ENCODE data around the gene VMP1. TPM values are rescaled to one million over a fixed set of nuclear protein-coding genes. Genes with fewer than 3 reads are reported as not detected.
"Not testable (repeated sequence)": the region's sequence is repeated elsewhere in the genome, so short reads cannot be mapped to it uniquely, and the experiment has no call there.

VMP1 gene
- polyA plus RNA-seq, 1 experiment, result 105 TPM

GRCh38 chr17:59840329-59841090, 133.1 kb downstream of the VMP1 start:
- no peak for TF ChIP-seq CTCF (IDR thresholded peaks at IDR 0.05; ENCODE audit: insufficient read depth, low read depth, low read length)
- Histone ChIP-seq H3K36me3 (ENCODE audit: control insufficient read depth, insufficient read depth, low read length) (peaks cover 3% of the 10 kb centered on the region), H3K27me3 (ENCODE audit: control insufficient read depth, insufficient read depth, low read length) (no peaks in the 10 kb centered on the region), H3K4me3 (ENCODE audit: low read depth, low read length) (peak overlapping the region; percentile 92)
- no peak for DNase-seq (ENCODE audit: low read depth)
- POLR2A ChIA-PET, result interaction anchor here (0.5 to 3.8 kb wide), 6 partner anchors 11 to 87 kb away, joined by 3 to 35 read pairs (median 5); no protein-coding TSS in a partner anchor
- CTCF ChIA-PET, result interaction anchor here (1.2 to 1.5 kb wide), 3 partner anchors 19 to 93 kb away, joined by 3 to 7 read pairs (median 4); no protein-coding TSS in a partner anchor

DNA sequence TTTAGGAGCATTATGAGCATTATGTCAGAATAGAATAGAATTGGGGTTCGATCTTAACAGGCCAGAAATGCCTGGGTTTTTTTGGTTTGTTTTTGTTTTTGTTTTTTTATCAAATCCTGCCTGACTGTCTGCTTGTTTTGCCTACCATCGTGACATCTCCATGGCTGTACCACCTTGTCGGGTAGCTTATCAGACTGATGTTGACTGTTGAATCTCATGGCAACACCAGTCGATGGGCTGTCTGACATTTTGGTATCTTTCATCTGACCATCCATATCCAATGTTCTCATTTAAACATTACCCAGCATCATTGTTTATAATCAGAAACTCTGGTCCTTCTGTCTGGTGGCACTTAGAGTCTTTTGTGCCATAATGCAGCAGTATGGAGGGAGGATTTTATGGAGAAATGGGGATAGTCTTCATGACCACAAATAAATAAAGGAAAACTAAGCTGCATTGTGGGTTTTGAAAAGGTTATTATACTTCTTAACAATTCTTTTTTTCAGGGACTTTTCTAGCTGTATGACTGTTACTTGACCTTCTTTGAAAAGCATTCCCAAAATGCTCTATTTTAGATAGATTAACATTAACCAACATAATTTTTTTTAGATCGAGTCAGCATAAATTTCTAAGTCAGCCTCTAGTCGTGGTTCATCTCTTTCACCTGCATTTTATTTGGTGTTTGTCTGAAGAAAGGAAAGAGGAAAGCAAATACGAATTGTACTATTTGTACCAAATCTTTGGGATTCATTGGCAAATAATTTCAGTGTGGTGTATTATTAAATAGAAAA, 133.8 kb downstream of the VMP1 start:
- not testable (repeated sequence) for DNase-seq (ENCODE audit: low read depth); H3K27me3 ChIP-seq (ENCODE audit: control insufficient read depth, insufficient read depth, low read length); H3K36me3 ChIP-seq (ENCODE audit: control insufficient read depth, insufficient read depth, low read length)
- peak overlapping the region; percentile 92 for H3K4me3 ChIP-seq (ENCODE audit: low read depth, low read length)
- CTCF ChIA-PET, result interaction anchor here (1.1 to 1.5 kb wide), 4 partner anchors 18 to 89 kb away, joined by 3 to 7 read pairs (median 5); no protein-coding TSS in a partner anchor
- POLR2A ChIA-PET, result interaction anchor here (0.5 to 3.8 kb wide), 4 partner anchors 11 to 1393 kb away, joined by 4 to 35 read pairs (median 4); no protein-coding TSS in a partner anchor

- not testable (repeated sequence) for H3K27me3 ChIP-seq (ENCODE audit: control insufficient read depth, insufficient read depth, low read length); DNase-seq (ENCODE audit: low read depth); H3K36me3 ChIP-seq (ENCODE audit: control insufficient read depth, insufficient read depth, low read length)
- H3K4me3 ChIP-seq (ENCODE audit: low read depth, low read length), result peak overlapping the region; percentile 92
- ChIA-PET CTCF (interaction anchor here (1.1 to 1.2 kb wide), 2 partner anchors 88 to 89 kb away, joined by 3 to 6 read pairs; no protein-coding TSS in a partner anchor), POLR2A (interaction anchor here (0.7 to 3.8 kb wide), 3 partner anchors 10 to 89 kb away, joined by 4 to 35 read pairs (median 7); no protein-coding TSS in a partner anchor)
Measured at GRCh38 chr17:59841882-59842263, 134.4 kb downstream of the VMP1 start.

- ChIA-PET POLR2A (interaction anchor here (0.5 to 2.2 kb wide), 10 partner anchors 11 to 704 kb away, joined by 3 to 32 read pairs (median 6); no protein-coding TSS in a partner anchor), CTCF (interaction anchor here (1.2 kb wide), 2 partner anchors 89 kb away, joined by 3 to 4 read pairs; no protein-coding TSS in a partner anchor)
- no peaks in the 10 kb centered on the region for H3K27me3 ChIP-seq (ENCODE audit: control insufficient read depth, insufficient read depth, low read length)
- no peak overlapping the region for H3K4me3 ChIP-seq (ENCODE audit: low read depth, low read length)
- peak; percentile 96 for DNase-seq (ENCODE audit: low read depth)
- peaks cover 3% of the 10 kb centered on the region for H3K36me3 ChIP-seq (ENCODE audit: control insufficient read depth, insufficient read depth, low read length)
- no peak for TF ChIP-seq CTCF (IDR thresholded peaks at IDR 0.05; ENCODE audit: insufficient read depth, low read depth, low read length)
Measured at GRCh38 chr17:59842901-59843652, 135.6 kb downstream of the VMP1 start.

- TF ChIP-seq CTCF (IDR thresholded peaks at IDR 0.05; ENCODE audit: insufficient read depth, low read depth, low read length), result no peak
- DNase-seq (ENCODE audit: low read depth), result no peak
- Histone ChIP-seq H3K36me3 (ENCODE audit: control insufficient read depth, insufficient read depth, low read length) (no peaks in the 10 kb centered on the region; the same call in 1 of the 2 replicates), H3K4me3 (ENCODE audit: low read depth, low read length) (no peak overlapping the region), H3K27me3 (ENCODE audit: control insufficient read depth, insufficient read depth, low read length) (no peaks in the 10 kb centered on the region)
- POLR2A ChIA-PET, result interaction anchor here (1.1 to 2.9 kb wide), 2 partner anchors 75 to 90 kb away, joined by 4 to 8 read pairs; no protein-coding TSS in a partner anchor
- CTCF ChIA-PET, result interaction anchor here (1.0 to 4.0 kb wide), 4 partner anchors 14 to 98 kb away, joined by 3 to 24 read pairs (median 9); no protein-coding TSS in a partner anchor
Measured at GRCh38 chr17:59844884-59845594, 137.6 kb downstream of the VMP1 start.
